ENCODE measurements around the gene SIK2.

The SIK2 gene
- 13.9 to 73.1 (median 52.5) reads per million in 17 experiments for total RNA-seq

DNA sequence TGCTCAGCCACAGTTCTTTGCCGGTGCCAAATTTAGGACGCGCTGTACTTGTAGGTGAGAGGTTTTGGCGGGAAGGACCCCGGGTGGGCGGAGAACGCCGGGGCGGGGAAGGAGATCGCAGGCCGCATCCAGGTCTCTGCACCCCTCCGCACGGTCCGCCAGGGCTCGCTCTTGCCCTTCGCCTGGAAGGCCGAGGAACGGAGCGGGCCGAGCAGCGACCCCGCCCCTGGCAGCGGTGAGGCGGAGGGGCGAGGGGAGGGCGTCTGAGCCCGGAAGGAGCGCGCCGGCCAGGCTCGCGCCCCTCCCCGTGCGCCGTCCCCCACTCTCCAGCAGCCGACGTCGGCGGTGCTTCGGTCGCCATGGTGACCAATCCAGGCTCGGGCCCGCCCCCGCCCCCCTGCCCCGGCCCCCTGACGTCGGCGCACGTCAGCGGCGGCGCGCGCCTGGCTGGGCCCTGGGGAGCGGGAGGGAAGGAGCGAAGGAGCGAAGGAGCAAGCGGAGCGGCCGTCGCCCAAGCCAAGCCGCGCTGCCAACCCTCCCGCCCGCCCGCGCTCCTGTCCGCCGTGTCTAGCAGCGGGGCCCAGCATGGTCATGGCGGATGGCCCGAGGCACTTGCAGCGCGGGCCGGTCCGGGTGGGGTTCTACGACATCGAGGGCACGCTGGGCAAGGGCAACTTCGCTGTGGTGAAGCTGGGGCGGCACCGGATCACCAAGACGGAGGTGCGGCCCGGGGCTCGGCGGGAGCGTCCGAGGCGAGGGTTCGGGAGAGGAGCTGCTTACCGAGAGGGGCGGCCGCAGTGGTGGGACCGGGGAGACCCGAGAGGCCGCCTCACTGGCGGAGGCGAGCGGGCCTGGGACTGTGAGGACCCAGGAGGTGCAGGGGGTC is at the start of gene SIK2:
Gene SIK2 (plus strand): TSS at position 471 of the 886 bp plus-strand sequence. CDS start 115 bp downstream, at position 586.
- peak; percentile 94 to 96 (median 94) for DNase-seq

DNA sequence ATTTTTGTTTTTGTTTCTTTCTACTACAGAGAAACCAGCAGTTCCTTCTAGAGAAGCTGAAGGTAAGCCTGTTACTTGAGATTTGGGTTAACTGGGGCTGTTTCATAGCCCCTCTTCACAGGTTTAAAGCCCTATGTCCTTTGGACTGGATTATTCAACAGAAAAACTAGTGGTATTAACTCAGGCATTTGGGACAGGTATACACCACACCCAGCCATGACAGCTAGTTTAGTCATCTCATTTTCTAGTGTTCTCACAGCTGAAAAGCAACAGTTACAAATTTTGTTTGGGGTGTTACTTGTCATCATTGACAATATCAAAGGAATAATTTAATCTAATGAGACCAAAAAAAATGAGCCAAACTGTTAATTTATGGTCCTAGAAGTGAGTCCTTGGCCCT is 47.7 kb upstream of the SIK2 start:
- DNase-seq: no peak

DNA sequence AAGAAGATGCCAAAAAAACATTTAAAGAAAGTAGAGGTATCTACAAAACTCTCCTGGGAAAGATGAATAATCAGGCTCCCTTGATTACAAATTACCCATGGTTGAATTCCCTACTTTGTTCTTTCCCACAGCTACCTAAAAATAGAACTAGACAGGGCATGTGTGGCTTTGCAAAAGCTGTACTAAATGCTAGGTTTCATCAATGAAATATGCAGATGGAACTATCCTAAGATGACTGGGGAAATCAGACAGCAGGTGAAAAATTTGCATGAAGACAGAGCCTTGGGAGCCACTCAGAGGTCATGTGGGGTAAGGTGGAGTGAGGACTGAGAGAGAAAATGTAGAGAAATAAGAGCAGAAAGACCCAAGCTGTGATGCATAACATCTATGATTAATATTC is 47.0 kb upstream of the SIK2 start:
- no peak for DNase-seq

DNA sequence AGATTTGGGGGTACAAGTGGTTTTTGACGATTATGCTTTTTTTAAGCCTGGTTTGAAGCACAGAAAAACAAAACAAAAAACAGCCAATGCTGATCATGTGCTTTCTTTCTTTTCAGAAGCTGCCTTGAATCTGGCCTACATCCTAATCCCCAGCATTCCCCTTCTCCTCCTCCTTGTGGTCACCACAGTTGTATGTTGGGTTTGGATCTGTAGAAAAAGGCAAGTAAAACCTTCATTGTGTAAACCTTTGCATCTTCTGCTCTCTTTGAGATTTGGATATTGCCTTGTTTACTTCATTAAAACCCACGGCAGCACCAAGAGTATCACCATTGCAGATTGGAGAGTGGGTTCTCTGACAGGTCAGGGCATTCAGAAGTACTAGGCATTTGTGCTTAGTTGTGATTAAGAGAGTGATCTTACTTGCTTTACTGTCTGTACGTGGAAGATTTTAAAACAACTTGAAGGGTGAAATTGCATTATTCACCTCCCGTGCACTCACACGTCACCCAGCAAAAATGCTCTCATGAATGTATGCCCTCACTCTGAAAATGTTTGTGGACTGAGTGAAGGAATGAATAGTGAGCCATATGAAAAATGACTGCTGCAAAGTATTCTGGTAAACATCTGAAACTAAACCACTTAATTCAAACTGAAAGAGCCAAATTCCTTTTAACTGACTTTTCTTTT is 44.7 kb upstream of the SIK2 start:
- no peak for DNase-seq

DNA sequence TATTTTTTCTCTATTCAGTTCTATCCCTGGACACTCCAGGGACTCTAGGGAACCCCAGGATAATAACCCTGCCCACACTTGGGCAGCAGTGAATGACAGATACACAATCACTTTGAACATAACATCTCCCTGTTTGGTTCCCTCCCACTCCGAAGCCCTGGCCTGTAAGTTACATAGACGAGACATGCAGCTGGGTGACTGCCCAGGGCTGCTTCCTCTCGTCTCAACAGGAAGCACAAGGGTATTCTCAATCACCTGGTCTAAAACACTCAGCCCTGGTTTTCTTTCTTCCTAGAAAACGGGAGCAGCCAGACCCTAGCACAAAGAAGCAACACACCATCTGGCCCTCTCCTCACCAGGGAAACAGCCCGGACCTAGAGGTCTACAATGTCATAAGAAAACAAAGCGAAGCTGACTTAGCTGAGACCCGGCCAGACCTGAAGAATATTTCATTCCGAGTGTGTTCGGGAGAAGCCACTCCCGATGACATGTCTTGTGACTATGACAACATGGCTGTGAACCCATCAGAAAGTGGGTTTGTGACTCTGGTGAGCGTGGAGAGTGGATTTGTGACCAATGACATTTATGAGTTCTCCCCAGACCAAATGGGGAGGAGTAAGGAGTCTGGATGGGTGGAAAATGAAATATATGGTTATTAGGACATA is 42.3 kb upstream of the SIK2 start:
- DNase-seq: no peak

DNA sequence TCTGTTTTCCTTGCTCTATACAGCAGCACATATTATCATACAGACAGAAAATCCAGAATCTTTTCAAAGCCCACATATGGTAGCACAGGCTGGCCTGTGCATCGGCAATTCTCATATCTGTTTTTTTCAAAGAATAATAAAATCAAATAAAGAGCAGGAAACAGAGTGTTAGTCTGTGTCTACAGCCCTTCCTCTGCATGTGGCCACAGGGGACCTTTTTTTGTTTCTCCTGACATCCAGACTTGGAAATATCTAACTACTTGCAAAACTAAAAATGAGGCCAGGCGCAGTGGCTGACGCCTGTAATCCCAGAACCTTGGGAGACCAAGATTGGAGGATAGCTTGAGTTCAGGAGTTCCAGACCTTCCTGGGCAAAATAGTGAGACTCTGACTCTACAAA is 41.4 kb upstream of the SIK2 start:
- DNase-seq: no peak

DNA sequence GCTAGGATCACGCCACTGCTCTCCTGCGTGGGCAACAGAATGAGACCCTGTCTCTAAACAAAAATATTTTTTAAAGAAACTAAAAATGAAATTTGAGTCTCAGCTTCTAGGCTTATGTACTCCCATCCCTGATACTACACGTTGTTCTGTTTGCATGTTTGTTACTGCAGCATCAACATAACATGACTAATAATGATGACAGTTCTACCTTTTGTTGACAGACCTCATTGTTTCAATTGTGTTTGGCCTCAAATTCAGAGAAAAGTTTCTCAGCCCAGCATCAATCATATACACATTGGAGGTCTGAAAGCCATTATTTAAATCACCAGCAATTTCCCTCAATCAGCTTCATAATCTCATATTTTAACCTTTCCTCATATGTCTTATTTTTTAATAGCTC is 40.9 kb upstream of the SIK2 start:
- no peak for DNase-seq

DNA sequence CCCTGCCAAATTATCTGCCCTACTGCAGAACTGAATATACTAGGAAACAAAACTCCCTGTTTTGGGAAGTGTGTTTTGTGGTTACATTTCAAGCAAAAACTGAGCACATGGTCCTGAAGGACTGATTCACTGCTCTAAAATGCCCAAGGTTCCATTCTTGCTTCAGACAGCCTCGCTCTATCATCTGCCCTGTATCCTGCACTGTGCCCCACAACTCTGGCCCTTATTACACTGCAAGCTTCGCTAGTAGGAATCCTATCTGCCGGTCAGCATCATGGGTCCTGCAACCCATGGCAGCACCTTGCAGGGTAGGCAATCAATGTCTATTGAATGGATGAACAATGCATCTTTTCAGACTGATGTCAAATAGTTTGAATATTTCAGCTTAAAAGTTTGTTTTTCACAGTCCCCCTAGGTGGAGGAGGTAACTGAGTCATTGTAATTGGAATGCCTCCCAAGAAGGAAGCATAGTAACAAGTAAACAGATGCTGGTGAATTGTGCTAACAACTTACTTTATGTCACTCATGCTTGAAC is 40.4 kb upstream of the SIK2 start:
- peak in 2 of 4 experiments; percentile 15 to 17 for DNase-seq

DNA sequence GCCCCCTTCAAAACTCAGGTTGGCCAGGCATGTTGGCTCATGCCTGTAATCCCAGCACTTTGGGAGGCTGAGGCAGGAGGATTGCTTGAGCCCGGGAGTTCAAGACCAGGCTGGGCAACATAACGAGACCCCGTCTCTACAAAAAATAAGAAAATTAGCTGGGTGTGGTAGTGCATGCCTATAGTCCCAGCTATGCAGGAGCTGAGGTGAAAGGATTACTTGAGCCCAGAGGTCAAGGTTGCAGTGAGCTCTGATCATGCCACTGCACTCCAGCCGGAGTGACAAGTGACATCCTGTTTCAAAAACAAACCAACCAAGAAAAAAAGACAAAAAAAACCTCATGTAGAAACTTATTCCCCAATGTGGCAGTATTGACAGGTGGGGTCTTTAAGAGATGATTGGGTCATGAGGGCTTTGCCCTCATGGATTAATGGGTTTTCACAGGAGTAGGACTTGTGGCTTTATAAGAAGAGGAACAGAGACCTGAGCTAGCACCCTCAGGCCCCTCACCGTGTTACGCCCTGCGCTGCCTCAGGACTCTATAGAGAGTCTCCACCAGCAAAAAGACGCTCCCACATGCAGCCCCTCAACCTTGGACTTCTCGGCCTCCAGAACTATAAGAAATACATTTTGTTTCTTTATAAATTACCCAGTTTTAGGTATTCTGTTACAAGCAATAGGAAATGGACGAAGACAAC is 39.4 kb upstream of the SIK2 start:
- DNase-seq: no peak

DNA sequence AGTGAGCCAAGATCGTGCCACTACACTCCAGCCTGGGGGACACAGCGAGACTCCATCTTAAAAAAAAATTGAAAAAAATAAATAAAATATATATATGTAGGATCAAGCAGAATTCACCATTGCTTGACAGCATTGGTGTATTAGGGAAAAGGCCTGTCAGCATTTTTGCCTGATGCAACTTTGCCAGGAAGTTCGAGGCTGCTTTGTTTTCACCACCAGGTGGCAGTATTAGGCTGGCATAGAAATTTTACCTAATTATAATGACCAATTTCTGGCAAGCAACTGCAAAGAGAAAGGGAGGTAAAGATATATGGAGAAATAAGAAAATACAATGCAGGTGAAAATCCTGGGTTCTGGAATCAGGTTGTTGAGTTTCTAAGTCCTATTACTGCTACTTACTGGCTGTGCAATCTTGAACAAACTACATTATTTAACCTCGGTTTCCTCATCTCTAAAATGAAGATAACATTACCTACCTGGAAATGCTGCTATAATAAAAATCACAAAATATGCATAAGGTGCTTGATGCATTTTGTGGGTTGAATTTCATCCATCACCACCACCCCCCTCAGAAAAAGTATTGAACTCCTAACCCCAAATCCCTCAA is 37.0 kb upstream of the SIK2 start:
- DNase-seq: peak; percentile 82 to 90 (median 85)

DNA sequence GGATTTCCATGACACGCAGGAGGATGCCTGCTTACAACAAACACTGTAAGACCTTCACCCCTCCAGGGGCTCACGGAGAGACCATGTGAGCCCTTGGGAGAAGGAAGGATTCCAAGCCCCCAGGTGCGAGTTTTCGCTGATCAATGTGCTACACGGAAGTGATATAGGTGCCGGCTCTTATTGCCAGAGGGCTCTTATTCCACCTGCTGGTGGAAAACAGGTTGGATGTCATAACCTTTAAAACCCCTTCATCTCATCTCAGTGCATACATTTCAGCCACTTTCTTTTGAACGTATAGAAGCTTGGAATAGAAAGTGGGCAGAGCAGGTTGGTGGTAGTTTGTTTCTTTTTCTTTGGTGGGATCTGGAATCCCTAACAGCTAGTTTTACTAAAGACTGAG is 35.9 kb upstream of the SIK2 start:
- DNase-seq: no peak

DNA sequence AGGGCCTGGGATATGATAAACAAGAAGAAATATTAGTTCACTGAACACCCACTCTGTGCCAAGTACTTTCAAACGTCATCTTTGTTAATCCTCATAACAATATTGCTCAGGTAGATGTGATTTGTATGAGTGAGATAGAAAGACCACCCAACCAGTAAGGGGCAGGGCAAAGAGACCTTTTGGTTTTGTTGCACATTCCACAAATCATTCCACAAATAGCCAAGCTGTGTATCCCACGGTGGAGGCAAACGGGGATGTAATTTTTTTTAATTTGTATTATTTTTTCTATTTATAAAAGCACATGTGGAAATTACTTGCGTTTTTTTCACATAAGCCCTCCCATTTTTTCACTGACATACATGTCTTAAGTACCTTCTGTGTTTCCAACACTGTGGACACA is 32.8 kb upstream of the SIK2 start:
- no peak for DNase-seq

DNA sequence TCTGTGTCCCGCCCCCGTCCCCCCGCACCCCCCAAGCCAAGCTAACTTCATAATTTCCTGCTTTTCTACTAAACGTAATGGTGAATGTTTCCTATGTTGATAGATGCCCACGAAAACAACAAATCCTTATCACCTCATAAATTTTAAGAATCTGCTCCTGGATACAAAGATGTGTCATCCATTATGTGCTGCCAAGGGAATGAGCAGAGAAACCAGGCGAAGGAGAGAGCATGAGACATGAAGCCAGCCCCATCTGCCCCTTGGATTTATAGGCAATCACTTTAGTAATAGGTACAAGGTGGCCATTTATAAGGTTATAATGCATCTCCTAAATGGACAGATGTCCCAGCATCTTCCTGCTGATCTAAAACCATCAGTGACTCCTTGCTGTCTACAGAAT is 31.5 kb upstream of the SIK2 start:
- DNase-seq: no peak

DNA sequence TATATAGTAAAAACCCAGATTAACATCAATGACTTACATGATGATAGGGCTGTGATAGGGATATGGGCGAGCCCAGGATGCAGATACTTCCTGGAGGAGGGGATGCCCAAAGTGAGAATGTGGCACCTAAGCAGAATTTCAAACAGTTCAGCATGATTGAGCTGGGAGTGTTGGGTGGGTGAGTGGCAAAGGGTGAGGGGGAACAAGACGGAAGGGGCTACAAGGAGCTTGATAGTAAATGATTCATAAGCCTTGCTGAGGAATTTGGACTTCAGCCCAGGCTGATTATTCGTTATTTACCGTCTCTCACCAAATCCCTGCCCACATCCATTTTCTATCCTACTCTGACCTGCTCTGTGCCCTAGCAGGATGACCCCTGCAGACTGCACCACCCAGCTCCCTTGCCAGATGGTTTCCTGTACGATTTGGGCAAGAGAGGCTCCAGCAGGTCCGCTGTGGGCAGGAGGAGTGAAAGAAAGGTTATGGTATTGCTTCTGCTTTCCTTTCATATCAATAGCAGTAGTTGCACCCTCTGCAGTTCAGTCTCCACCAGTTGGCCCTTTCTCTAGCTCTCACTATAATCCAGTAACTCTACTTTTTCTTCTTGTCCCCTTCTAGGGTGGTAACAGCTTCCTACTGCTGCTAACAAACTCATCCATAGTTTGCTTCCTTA is 30.3 kb upstream of the SIK2 start:
- no peak for DNase-seq

DNA sequence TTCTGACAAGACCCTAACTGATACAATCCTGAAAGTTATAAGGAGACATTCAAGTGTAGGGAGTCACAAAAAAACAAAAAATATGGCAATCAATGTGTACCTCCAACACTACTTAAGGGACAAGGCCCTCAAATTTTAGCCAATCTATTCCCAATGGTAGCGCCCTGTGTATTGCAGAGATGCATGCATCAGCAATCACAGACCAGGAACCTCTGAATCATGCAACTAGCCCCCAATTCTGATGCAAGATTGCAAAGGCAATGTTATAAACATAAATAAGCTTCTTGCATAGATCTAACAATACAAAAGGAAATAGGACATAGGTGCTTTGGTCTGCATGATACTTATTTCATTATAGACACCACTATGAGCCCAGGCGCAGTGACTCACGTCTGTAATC is 29.7 kb upstream of the SIK2 start:
- no peak for DNase-seq

DNA sequence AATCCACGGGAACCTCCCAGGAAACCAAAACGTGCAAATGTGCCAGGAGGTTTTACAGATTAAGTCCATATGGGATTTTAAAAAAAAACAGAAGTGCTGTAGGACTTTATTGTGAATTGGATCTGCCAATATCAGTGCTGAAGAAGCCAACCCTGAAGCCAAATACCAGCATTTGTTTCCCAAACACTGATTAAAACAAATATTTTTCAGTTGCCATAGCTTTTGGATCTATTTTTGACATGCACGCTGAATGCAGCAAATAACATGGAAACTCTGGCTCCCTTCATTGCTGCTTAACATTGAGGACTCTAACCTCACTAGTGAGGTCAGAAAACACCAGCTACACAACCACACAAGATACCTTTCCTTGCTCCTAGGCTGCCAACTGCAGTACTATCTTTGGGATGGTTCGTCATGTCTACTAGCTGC is 28.4 kb upstream of the SIK2 start:
- DNase-seq: no peak

DNA sequence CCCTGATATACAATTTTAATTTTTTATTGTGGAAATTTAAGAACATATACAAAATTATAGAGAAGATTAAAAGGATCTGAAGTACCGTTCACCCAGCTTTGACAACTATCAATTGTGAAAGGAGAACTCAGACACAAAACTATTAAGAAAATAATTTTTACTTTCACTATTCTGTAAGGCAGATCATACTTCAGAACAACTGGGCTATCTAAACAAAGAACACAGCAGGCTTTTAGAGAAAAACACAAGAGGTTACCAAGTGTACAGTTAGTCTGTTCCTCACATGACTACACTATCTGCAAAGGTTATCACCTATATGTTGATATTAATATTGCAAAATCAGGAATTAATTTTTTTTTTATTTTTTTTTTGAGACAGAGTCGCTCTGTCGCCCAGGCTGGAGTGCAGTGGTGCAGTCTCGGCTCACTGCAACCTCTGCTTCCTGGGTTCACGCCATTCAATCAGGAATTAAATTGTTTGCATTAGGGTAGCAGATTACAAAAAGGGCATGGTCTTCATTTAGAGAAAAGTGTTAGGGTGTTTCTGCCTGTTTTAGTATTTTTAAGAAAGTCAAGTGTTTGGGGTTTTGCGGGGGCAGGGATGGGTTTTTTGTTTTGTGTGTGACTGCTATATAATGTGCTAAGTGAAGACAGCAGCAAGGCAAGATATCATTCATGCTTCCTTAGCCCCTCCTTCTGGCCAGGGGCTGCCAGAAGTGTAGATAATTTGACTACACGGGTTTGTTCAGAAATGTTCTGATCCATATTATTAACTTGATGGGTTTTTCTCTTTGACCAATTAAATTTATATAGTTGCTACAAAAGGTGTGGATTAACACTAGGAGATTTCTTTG is 27.6 kb upstream of the SIK2 start:
- DNase-seq: no peak

DNA sequence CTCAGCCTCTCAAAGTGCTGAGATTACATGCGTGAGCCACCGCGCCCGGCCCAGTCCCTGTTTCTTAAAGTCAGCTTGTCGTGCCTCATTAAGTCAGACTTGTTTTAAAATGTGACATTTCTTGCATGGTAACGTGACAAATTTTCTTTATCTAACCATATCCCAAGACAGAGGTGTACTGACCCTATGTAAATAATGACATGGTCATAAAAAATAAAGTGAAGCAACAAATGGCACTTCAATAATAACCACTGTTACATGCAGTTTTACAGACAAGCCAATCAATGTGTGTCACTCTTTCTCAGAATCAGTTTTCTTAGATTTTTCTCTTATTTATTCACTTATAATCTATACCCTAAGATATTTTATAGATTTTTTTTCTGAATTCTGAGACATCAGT is 26.5 kb upstream of the SIK2 start:
- no peak for DNase-seq

DNA sequence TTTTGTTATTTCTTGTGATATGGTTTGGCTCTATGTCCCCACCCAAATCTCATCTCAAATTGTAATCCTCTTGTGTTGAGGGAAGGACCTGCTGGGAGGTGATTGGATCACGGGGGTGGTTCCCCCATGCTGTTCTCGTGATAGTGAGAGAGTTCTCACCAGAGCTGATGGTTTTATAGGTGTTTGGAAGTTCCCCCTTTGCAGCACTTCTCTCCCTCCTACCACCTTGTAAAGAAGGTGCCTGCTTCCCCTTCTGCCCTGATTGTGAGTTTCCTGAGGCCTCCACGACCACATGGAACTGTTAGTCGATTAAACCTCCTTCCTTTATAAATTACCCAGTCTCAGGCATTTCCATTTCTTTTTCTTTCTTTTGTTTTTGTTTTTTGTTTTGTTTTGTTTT is 24.4 kb upstream of the SIK2 start:
- DNase-seq: no peak

DNA sequence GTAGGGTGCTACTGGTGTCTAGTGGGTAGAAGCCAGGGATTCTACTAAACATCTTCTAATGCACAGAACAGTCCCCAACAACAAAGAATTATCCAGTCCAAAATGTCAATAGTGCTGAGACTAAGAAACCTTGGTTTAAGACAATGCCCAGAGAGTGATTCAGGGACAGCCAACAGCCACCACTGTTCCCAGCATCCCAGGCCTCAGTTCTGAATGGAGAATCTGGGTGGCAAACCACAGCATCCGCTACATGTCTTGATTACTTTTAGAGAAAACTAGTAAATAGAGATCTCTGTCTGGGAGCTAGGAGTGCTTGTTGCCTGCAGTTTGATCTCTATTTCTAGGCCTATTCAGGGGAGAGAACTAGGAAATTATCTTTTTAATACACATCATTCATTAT is 20.9 kb upstream of the SIK2 start:
- DNase-seq: no peak

DNA sequence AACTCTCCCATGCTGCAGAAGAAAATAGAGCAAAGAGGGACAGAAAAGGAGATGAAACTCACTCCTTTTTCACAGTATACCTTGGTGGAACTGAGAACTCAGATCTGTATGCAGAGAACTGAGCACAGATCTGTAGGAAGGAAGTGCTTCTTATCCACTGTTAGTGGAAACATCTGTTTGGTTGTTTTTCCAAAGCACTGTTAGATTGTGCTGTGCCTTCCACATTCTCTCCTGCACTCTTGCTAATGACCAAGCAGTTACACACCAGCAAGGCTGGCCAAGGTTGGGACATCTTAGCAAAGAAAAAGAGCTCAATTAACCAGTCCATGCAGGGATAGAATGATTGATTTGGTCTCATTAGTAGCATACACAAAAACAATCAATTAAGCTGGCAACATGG is 20.1 kb upstream of the SIK2 start:
- DNase-seq: no peak

All from suppressor macrophage (primary cell).